ENCODE measurements around the gene SH3RF2. TPM values are rescaled to one million over a fixed set of nuclear protein-coding genes. Genes with fewer than 3 reads are reported as not detected.

SH3RF2 gene
- total RNA-seq, 1 donor from 2014 or later: 11.5 TPM

- H3K4me1 ChIP-seq: no peaks in the 10 kb centered on the region
- no peak overlapping the region for H3K27ac ChIP-seq
- H3K36me3 ChIP-seq: no peaks in the 10 kb centered on the region
- no peak for TF ChIP-seq CTCF (IDR thresholded peaks at IDR 0.05)
- peak; percentile 48 for DNase-seq
- peak; percentile 21 to 24 for ATAC-seq
- no peaks in the 10 kb centered on the region for H3K27me3 ChIP-seq (ENCODE audit: low read depth)
- H3K4me3 ChIP-seq: no peak overlapping the region
- intact Hi-C loops (cut with DNase I): no loop called here
- H3K9me3 ChIP-seq: no peaks in the 10 kb centered on the region
Observed at GRCh38 chr5:145943674-145944121, 7.3 kb downstream of the SH3RF2 start.

GRCh38 chr5:145944328-145944727 lies 8.0 kb downstream of the SH3RF2 start:
- TF ChIP-seq CTCF (IDR thresholded peaks at IDR 0.05): no peak
- no peak for ATAC-seq
- no peaks in the 10 kb centered on the region for H3K4me1 ChIP-seq
- no peak overlapping the region for H3K27ac ChIP-seq
- H3K36me3 ChIP-seq: no peaks in the 10 kb centered on the region
- no peak for DNase-seq
- H3K9me3 ChIP-seq: no peaks in the 10 kb centered on the region
- no peaks in the 10 kb centered on the region for H3K27me3 ChIP-seq (ENCODE audit: low read depth)
- no peak overlapping the region for H3K4me3 ChIP-seq
- intact Hi-C loops (cut with DNase I): no loop called here

GRCh38 chr5:145945620-145946111 lies 9.3 kb downstream of the SH3RF2 start:
- Histone ChIP-seq H3K27me3 (ENCODE audit: low read depth) (no peaks in the 10 kb centered on the region), H3K4me1 (no peaks in the 10 kb centered on the region), H3K9me3 (no peaks in the 10 kb centered on the region), H3K4me3 (no peak overlapping the region), H3K27ac (no peak overlapping the region), H3K36me3 (no peaks in the 10 kb centered on the region)
- TF ChIP-seq CTCF (IDR thresholded peaks at IDR 0.05): no peak
- intact Hi-C loops (cut with DNase I): no loop called here
- DNase-seq (no peak), ATAC-seq (no peak)

- no peak overlapping the region for H3K27ac ChIP-seq
- intact Hi-C loops (cut with DNase I): no loop called here
Observed at GRCh38 chr5:145946112-145946861, 9.9 kb downstream of the SH3RF2 start.

GRCh38 chr5:145947581-145947980 lies 11.2 kb downstream of the SH3RF2 start:
- DNase-seq (no peak), ATAC-seq (no peak)
- no peaks in the 10 kb centered on the region for H3K36me3 ChIP-seq
- H3K27ac ChIP-seq: no peak overlapping the region
- no peak overlapping the region for H3K4me3 ChIP-seq
- no peaks in the 10 kb centered on the region for H3K9me3 ChIP-seq
- intact Hi-C loops (cut with DNase I): no loop called here
- TF ChIP-seq CTCF (IDR thresholded peaks at IDR 0.05): no peak
- H3K27me3 ChIP-seq (ENCODE audit: low read depth): no peaks in the 10 kb centered on the region
- peaks cover 5% of the 10 kb centered on the region for H3K4me1 ChIP-seq

More at GRCh38 chr5:145946112-145946861, 9.9 kb downstream of the SH3RF2 start:
- no peaks in the 10 kb centered on the region for H3K9me3 ChIP-seq
- no peak for TF ChIP-seq CTCF (IDR thresholded peaks at IDR 0.05)
- no peak for DNase-seq
- peaks cover 4% of the 10 kb centered on the region for H3K4me1 ChIP-seq
- no peaks in the 10 kb centered on the region for H3K27me3 ChIP-seq (ENCODE audit: low read depth)
- no peaks in the 10 kb centered on the region for H3K36me3 ChIP-seq
- no peak overlapping the region for H3K4me3 ChIP-seq
- ATAC-seq: peak in 1 of 2 donors; percentile 54

All from lower lobe of right lung (tissue), 2 donors.